Gastrocnemius medialis (tissue), 4 donors: ENCODE results near the gene SLC39A8. TPM values are rescaled to one million over a fixed set of nuclear protein-coding genes. Genes with fewer than 3 reads are reported as not detected.

Experiments used
- ATAC-seq, 2 donors: fragments of 150-250 bp; one replicate each; pipeline ENCODE4 v1.9.1; 2016
- DNase-seq, 2 donors: peaks; one replicate each; pipeline ENCODE4 v3.0.0-alpha.2; 2019
- H3K27ac ChIP-seq, 4 donors: fragments of 200-600 bp; sonication (generic); 1 replicate in 1 of 4; 2 replicates in 3 of 4; pipeline ENCODE4 v1.5.1; 2016 to 2018; ENCODE audit warnings: mild to moderate bottlenecking in 2 of 4, moderate library complexity in 1 of 4
- H3K27me3 ChIP-seq, 3 donors: fragments of 200-600 bp; sonication (generic) in 2 of 3; 1 replicate in 1 of 3; 2 replicates in 2 of 3; pipeline versions ENCODE4 v1.5.1 to v1.6.0; 2016 to 2019; ENCODE audit warnings: mild to moderate bottlenecking in 1 of 3, moderate library complexity in 1 of 3
- H3K36me3 ChIP-seq, 2 donors: fragments of 200-600 bp; sonication (generic) in 1 of 2; one replicate each; pipeline ENCODE4 v1.5.1; 2017 to 2018
- H3K4me1 ChIP-seq, 2 donors: fragments of 200-600 bp; sonication (generic) in 1 of 2; one replicate each; pipeline ENCODE4 v1.5.1; 2016 to 2017; ENCODE audit warnings: mild to moderate bottlenecking in 2 of 2
- H3K4me3 ChIP-seq, 4 donors: fragments of 200-600 bp; sonication (generic) in 3 of 4; 1 replicate in 1 of 4; 2 replicates in 3 of 4; pipeline ENCODE4 v1.5.1; 2016 to 2019; ENCODE audit warnings: mild to moderate bottlenecking in 2 of 4
- H3K9me3 ChIP-seq, 3 donors: fragments of 200-600 bp; sonication (generic) in 2 of 3; 1 replicate in 1 of 3; 2 replicates in 2 of 3; pipeline ENCODE4 v1.5.1; 2016 to 2019
- CTCF ChIP-seq, 5 experiments: fragments of 450-650 bp in 3 of 5; fragments of 200-600 bp in 2 of 5; sonication (generic) in 2 of 5; IDR thresholded peaks in 4 of 5; conservative IDR thresholded peaks in 1 of 5; 1 replicate in 4 of 5; 2 replicates in 1 of 5; pipeline ENCODE4 v1.5.1; 2016 to 2019; ENCODE audit warnings: antibody characterized with exemption in 5 of 5, mild to moderate bottlenecking in 3 of 5, moderate library complexity in 3 of 5
- POLR2A ChIP-seq, 2 donors: fragments of 450-650 bp; IDR thresholded peaks; one replicate each; pipeline ENCODE4 v1.6.1; 2017; ENCODE audit warnings: antibody characterized with exemption in 2 of 2, mild to moderate bottlenecking in 2 of 2, moderate library complexity in 2 of 2
- in situ Hi-C, 4 donors: fragments of 200-750 bp; cut with MboI; loops; one replicate each; pipeline versions ENCODE4 v1.15.0 to v1.8.0; 2017; ENCODE audit warnings: low sequenced_read_pairs in 4 of 4
- intact Hi-C: fragments of 100-400 bp; cut with DNase I; formaldehyde crosslinking; loops from one replicate; pipeline ENCODE4 v1.15.1; 2023; ENCODE audit warnings: low total_unique reads
- total RNA-seq, 4 donors: library from RNA; depleted of rRNA; stranded (reverse); fragments of >200 nt; gene quantifications; one replicate each; pipeline versions ENCODE4 v1.1.0 to v1.2.3, GENCODE V29; 2016

Gene SLC39A8
- total RNA-seq, 4 donors from 2014 or later, result 1.2 to 1.8 (median 1.7) TPM

- no peaks in the 10 kb centered on the region for H3K27me3 ChIP-seq
- no peak for TF ChIP-seq POLR2A (IDR thresholded peaks at IDR 0.05)
- TF ChIP-seq CTCF (IDR thresholded peaks at IDR 0.05 in 4 of 5, conservative IDR thresholded peaks at IDR 0.05 in 1 of 5), result no peak
- intact Hi-C loops (no loop called here), in situ Hi-C loops (no loop called here)
- no peaks in the 10 kb centered on the region for H3K4me1 ChIP-seq
- H3K9me3 ChIP-seq, result no peaks in the 10 kb centered on the region
- DNase-seq, result no peak
- H3K36me3 ChIP-seq, result no peaks in the 10 kb centered on the region
- no peak overlapping the region for H3K27ac ChIP-seq
- ATAC-seq, result no peak
- no peak overlapping the region for H3K4me3 ChIP-seq
Observed at GRCh38 chr4:102356562-102357202, 11.4 kb upstream of the SLC39A8 start.

- H3K27ac ChIP-seq, result no peak overlapping the region
- DNase-seq, result no peak
- H3K4me3 ChIP-seq, result no peak overlapping the region
- H3K36me3 ChIP-seq, result no peaks in the 10 kb centered on the region
- in situ Hi-C loops, result no loop called here
- intact Hi-C loops, result no loop called here
- ATAC-seq, result no peak
- TF ChIP-seq POLR2A (IDR thresholded peaks at IDR 0.05) (no peak), CTCF (IDR thresholded peaks at IDR 0.05 in 4 of 5, conservative IDR thresholded peaks at IDR 0.05 in 1 of 5) (no peak)
- H3K4me1 ChIP-seq, result no peaks in the 10 kb centered on the region
- H3K27me3 ChIP-seq, result no peaks in the 10 kb centered on the region
- H3K9me3 ChIP-seq, result no peaks in the 10 kb centered on the region
Observed at GRCh38 chr4:102355748-102356147, 10.5 kb upstream of the SLC39A8 start.

- H3K4me3 ChIP-seq, result no peak overlapping the region
- ATAC-seq, result no peak
- H3K27me3 ChIP-seq, result no peaks in the 10 kb centered on the region
- H3K27ac ChIP-seq, result no peak overlapping the region
- in situ Hi-C loops, result no loop called here
- no peaks in the 10 kb centered on the region for H3K4me1 ChIP-seq
- TF ChIP-seq POLR2A (IDR thresholded peaks at IDR 0.05), result no peak
- TF ChIP-seq CTCF (IDR thresholded peaks at IDR 0.05 in 4 of 5, conservative IDR thresholded peaks at IDR 0.05 in 1 of 5), result no peak
- DNase-seq, result no peak
- no peaks in the 10 kb centered on the region for H3K9me3 ChIP-seq
- intact Hi-C loops, result no loop called here
- no peaks in the 10 kb centered on the region for H3K36me3 ChIP-seq
Observed at GRCh38 chr4:102354671-102355454, 9.6 kb upstream of the SLC39A8 start.

GRCh38 chr4:102352781-102353180, 7.5 kb upstream of the SLC39A8 start:
- in situ Hi-C loops (no loop called here), intact Hi-C loops (no loop called here)
- Histone ChIP-seq H3K4me1 (no peaks in the 10 kb centered on the region), H3K36me3 (no peaks in the 10 kb centered on the region), H3K9me3 (no peaks in the 10 kb centered on the region), H3K4me3 (no peak overlapping the region), H3K27ac (no peak overlapping the region), H3K27me3 (no peaks in the 10 kb centered on the region)
- DNase-seq (no peak), ATAC-seq (no peak)
- TF ChIP-seq CTCF (IDR thresholded peaks at IDR 0.05 in 4 of 5, conservative IDR thresholded peaks at IDR 0.05 in 1 of 5) (no peak), POLR2A (IDR thresholded peaks at IDR 0.05) (no peak)
